ENCODE results near the gene LACTB.

Gene LACTB

DNA sequence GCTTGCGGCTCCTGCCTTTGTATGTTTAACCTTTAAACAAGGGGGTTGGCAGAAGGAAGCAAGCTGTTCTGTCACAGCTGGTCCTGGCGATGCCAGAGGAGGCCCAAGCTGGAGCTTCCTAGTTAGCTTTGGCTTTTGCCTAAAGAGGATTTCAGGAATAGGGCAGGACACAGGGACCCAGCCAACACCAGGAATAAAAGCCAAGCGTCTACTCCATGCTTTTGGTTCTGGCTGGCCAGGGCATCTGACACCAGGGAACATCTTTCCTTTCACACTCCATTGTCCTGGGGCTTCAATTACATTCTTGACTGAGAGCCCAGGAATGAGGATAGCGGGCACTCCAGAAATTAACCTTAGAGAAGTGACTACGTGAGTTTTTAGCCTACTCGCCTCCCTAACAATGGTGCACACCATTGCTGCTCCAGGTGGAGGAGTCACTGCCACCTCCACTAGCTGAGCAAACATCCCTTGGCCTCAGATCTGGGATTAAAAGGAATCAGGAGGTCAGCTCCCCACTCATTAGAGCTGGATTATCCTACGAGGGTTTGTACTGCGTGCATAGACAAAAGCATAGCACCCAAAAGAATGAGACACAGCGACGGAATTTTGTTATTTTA is 40.9 kb upstream of the LACTB start:
- H3K27me3 ChIP-seq (ENCODE audit: insufficient read depth, poor library complexity, severe bottlenecking), result peaks cover 7% of the 10 kb centered on the region
- TF ChIP-seq SPI1 (IDR thresholded peaks at IDR 0.05; ENCODE audit: borderline replicate concordance, low read depth) (no peak), GABPA (IDR thresholded peaks at IDR 0.05; ENCODE audit: low read depth) (no peak)
- H3K4me3 ChIP-seq (replicated peaks; ENCODE audit: insufficient read depth, low read length), result no peak overlapping the region
- H3K27ac ChIP-seq (replicated peaks), result no peak overlapping the region
- DNase-seq (ENCODE audit: low read depth in 1 of 2, low spot score in 1 of 2), result no peak

DNA sequence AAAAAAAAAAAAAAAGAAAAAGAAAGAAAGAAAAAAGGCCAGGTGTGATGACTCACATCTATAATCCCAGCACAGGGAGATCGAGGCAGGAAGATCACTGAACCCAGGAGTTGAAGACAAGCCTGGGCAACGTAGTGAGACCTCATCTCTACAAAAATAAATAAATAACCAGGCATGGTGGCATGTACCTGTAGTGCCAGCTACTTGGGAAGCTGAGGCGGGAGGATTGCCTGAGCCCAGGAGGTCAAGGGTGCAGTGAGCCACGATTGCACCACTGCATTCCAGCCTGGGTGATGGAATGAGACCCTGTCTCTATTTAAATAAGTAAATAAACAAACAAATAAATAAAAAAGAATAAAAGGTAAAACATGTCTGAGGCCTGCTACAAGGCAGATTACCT is 39.3 kb upstream of the LACTB start:
- no peak for TF ChIP-seq SPI1 (IDR thresholded peaks at IDR 0.05; ENCODE audit: borderline replicate concordance, low read depth)
- no peak for TF ChIP-seq POLR2AphosphoS5 (IDR thresholded peaks at IDR 0.05; ENCODE audit: low read depth)
- TF ChIP-seq, protein P1, sequence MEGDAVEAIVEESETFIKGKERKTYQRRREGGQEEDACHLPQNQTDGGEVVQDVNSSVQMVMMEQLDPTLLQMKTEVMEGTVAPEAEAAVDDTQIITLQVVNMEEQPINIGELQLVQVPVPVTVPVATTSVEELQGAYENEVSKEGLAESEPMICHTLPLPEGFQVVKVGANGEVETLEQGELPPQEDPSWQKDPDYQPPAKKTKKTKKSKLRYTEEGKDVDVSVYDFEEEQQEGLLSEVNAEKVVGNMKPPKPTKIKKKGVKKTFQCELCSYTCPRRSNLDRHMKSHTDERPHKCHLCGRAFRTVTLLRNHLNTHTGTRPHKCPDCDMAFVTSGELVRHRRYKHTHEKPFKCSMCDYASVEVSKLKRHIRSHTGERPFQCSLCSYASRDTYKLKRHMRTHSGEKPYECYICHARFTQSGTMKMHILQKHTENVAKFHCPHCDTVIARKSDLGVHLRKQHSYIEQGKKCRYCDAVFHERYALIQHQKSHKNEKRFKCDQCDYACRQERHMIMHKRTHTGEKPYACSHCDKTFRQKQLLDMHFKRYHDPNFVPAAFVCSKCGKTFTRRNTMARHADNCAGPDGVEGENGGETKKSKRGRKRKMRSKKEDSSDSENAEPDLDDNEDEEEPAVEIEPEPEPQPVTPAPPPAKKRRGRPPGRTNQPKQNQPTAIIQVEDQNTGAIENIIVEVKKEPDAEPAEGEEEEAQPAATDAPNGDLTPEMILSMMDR (IDR thresholded peaks at IDR 0.05; ENCODE audit: insufficient read depth, low read length), result no peak
- TF ChIP-seq, protein P2, sequence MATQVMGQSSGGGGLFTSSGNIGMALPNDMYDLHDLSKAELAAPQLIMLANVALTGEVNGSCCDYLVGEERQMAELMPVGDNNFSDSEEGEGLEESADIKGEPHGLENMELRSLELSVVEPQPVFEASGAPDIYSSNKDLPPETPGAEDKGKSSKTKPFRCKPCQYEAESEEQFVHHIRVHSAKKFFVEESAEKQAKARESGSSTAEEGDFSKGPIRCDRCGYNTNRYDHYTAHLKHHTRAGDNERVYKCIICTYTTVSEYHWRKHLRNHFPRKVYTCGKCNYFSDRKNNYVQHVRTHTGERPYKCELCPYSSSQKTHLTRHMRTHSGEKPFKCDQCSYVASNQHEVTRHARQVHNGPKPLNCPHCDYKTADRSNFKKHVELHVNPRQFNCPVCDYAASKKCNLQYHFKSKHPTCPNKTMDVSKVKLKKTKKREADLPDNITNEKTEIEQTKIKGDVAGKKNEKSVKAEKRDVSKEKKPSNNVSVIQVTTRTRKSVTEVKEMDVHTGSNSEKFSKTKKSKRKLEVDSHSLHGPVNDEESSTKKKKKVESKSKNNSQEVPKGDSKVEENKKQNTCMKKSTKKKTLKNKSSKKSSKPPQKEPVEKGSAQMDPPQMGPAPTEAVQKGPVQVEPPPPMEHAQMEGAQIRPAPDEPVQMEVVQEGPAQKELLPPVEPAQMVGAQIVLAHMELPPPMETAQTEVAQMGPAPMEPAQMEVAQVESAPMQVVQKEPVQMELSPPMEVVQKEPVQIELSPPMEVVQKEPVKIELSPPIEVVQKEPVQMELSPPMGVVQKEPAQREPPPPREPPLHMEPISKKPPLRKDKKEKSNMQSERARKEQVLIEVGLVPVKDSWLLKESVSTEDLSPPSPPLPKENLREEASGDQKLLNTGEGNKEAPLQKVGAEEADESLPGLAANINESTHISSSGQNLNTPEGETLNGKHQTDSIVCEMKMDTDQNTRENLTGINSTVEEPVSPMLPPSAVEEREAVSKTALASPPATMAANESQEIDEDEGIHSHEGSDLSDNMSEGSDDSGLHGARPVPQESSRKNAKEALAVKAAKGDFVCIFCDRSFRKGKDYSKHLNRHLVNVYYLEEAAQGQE (IDR thresholded peaks at IDR 0.05; ENCODE audit: insufficient replicate concordance, low read depth), result no peak
- TF ChIP-seq GABPA (IDR thresholded peaks at IDR 0.05; ENCODE audit: low read depth), result no peak
- DNase-seq (ENCODE audit: low read depth in 1 of 2, low spot score in 1 of 2), result no peak
- H3K27me3 ChIP-seq (ENCODE audit: insufficient read depth, poor library complexity, severe bottlenecking), result peaks cover 4% of the 10 kb centered on the region
- no peak overlapping the region for H3K4me3 ChIP-seq (replicated peaks; ENCODE audit: insufficient read depth, low read length)
- H3K27ac ChIP-seq (replicated peaks), result no peak overlapping the region

DNA sequence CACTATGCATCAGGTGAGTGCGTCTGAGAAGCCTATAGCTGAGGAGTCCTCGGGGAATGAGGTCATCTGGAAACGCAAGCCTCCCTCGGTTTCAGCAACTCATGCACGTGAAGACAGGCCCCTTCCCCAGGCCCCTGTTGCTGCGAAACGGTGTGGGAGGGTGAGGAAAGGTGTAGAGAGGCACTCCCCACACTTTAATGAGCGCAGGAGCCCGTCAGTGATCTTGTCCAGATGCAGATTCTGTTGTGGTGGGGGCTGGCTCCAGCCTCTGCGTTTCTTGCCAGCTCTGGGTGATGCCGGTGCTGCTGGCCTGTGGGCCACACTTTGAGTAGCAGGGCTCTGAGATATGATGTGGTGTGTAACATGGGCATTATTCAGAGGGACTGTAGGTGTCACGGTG is 38.6 kb upstream of the LACTB start:
- no peak for DNase-seq (ENCODE audit: low read depth in 1 of 2, low spot score in 1 of 2)
- TF ChIP-seq, protein P1 (IDR thresholded peaks at IDR 0.05; ENCODE audit: insufficient read depth, low read length), result no peak
- no peak for TF ChIP-seq GABPA (IDR thresholded peaks at IDR 0.05; ENCODE audit: low read depth)
- TF ChIP-seq POLR2AphosphoS5 (IDR thresholded peaks at IDR 0.05; ENCODE audit: low read depth), result no peak
- TF ChIP-seq SPI1 (IDR thresholded peaks at IDR 0.05; ENCODE audit: borderline replicate concordance, low read depth), result no peak
- TF ChIP-seq, protein P2 (IDR thresholded peaks at IDR 0.05; ENCODE audit: insufficient replicate concordance, low read depth), result no peak
- Histone ChIP-seq H3K27me3 (ENCODE audit: insufficient read depth, poor library complexity, severe bottlenecking) (peaks cover 4% of the 10 kb centered on the region), H3K27ac (replicated peaks) (no peak overlapping the region), H3K4me3 (replicated peaks; ENCODE audit: insufficient read depth, low read length) (no peak overlapping the region)

DNA sequence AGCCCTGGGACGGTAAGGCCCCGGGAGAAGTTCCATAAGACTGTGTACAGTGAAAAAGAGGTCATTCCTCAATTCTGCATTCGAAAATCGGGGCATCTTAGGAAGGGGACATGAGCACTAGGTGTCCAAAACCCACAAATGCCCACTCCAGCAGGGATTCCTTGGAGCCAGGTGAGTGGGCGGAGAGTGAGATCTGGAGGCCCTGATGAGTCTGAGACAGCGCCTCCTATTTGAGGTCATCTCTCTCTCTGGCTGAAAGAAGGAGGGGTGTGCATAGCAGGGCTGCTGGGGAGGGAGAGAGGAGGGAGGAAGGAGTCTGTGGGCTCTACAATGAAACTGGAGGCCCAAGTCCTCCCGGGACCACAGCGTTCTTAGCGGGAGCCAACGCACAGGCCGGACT is 38.1 kb upstream of the LACTB start:
- DNase-seq (ENCODE audit: low read depth in 1 of 2, low spot score in 1 of 2), result no peak
- TF ChIP-seq SPI1 (IDR thresholded peaks at IDR 0.05; ENCODE audit: borderline replicate concordance, low read depth) (no peak), POLR2AphosphoS5 (IDR thresholded peaks at IDR 0.05; ENCODE audit: low read depth) (no peak), GABPA (IDR thresholded peaks at IDR 0.05; ENCODE audit: low read depth) (no peak)
- TF ChIP-seq, protein P1 (IDR thresholded peaks at IDR 0.05; ENCODE audit: insufficient read depth, low read length), result no peak
- TF ChIP-seq, protein P2 (IDR thresholded peaks at IDR 0.05; ENCODE audit: insufficient replicate concordance, low read depth), result no peak
- peaks cover 4% of the 10 kb centered on the region for H3K27me3 ChIP-seq (ENCODE audit: insufficient read depth, poor library complexity, severe bottlenecking)
- H3K4me3 ChIP-seq (replicated peaks; ENCODE audit: insufficient read depth, low read length), result no peak overlapping the region
- H3K27ac ChIP-seq (replicated peaks), result no peak overlapping the region

All from HL-60 (cell line).